Neuronal stem cell (in vitro differentiated cells): ENCODE results near the gene NDUFB1. TPM values are rescaled to one million over a fixed set of nuclear protein-coding genes. Genes with fewer than 3 reads are reported as not detected.

Experiments used
- DNase-seq: peaks from one replicate; pipeline ENCODE4 v3.0.0-alpha.2; 2013; ENCODE audit warnings: low spot score
- H2AFZ ChIP-seq: one replicate; pipeline ENCODE4 v1.6.1; 2013; ENCODE audit warnings: mild to moderate bottlenecking, low read length, inconsistent platforms
- H2AK5ac ChIP-seq: 2 replicates; pipeline ENCODE4 v1.6.1; 2013; ENCODE audit warnings: low read depth, mild to moderate bottlenecking, inconsistent platforms, low read length, moderate library complexity, mixed read lengths
- H2BK120ac ChIP-seq: 2 replicates; pipeline ENCODE4 v1.6.1; 2013; ENCODE audit warnings: low read depth, mild to moderate bottlenecking, inconsistent platforms, low read length, moderate library complexity, mixed read lengths
- H2BK12ac ChIP-seq: one replicate; pipeline ENCODE4 v1.6.1; 2013; ENCODE audit warnings: low read length, inconsistent platforms
- H2BK15ac ChIP-seq: 2 replicates; pipeline ENCODE4 v1.6.1; 2013; ENCODE audit warnings: mild to moderate bottlenecking, low read length, inconsistent platforms, mixed read lengths
- H2BK5ac ChIP-seq: one replicate; pipeline ENCODE4 v1.6.1; 2013; ENCODE audit warnings: inconsistent platforms, mild to moderate bottlenecking, low read length, moderate library complexity
- H3K14ac ChIP-seq: one replicate; pipeline ENCODE4 v1.6.1; 2013; ENCODE audit warnings: low read length, inconsistent platforms
- H3K18ac ChIP-seq: 2 replicates; pipeline ENCODE4 v1.6.1; 2013; ENCODE audit warnings: low read length, inconsistent platforms
- H3K23ac ChIP-seq: 2 replicates; pipeline ENCODE4 v1.6.1; 2013; ENCODE audit warnings: low read depth, mild to moderate bottlenecking, mixed read lengths, low read length, inconsistent platforms; ENCODE audit not compliant: poor library complexity
- H3K27ac ChIP-seq: replicated peaks from 3 replicates; pipeline ENCODE4 v1.5.1; 2013; ENCODE audit warnings: low read length, inconsistent platforms
- H3K27me3 ChIP-seq, 3 experiments: 2 replicates each; pipeline ENCODE4 v1.6.1; 2013; ENCODE audit warnings: low read length in 3 of 3, mild to moderate bottlenecking in 2 of 3, inconsistent platforms in 1 of 3, low read depth in 1 of 3, mixed read lengths in 1 of 3, moderate library complexity in 1 of 3; ENCODE audit not compliant: control insufficient read depth in 3 of 3, insufficient read depth in 3 of 3
- H3K36me3 ChIP-seq, 2 donors: replicated peaks in 1 of 2; 2 replicates each; pipeline ENCODE4 v1.6.1; 2013; ENCODE audit warnings: low read length in 2 of 2; ENCODE audit not compliant: control insufficient read depth in 2 of 2, insufficient read depth in 2 of 2
- H3K4ac ChIP-seq: 2 replicates; pipeline ENCODE4 v1.6.1; 2013; ENCODE audit warnings: inconsistent platforms, mild to moderate bottlenecking, low read length, moderate library complexity
- H3K4me1 ChIP-seq, 2 donors: 1 replicate in 1 of 2; 2 replicates in 1 of 2; pipeline ENCODE4 v1.6.1; 2013; ENCODE audit warnings: low read length in 2 of 2, low read depth in 1 of 2; ENCODE audit not compliant: control insufficient read depth in 2 of 2, insufficient read depth in 1 of 2
- H3K4me2 ChIP-seq: one replicate; pipeline ENCODE4 v1.6.1; 2013; ENCODE audit warnings: mild to moderate bottlenecking, low read length, inconsistent platforms; ENCODE audit not compliant: insufficient read depth, poor library complexity, severe bottlenecking
- H3K4me3 ChIP-seq, 2 donors: 2 replicates each; pipeline ENCODE4 v1.5.1; 2013; ENCODE audit warnings: low read length in 2 of 2, mild to moderate bottlenecking in 2 of 2, inconsistent platforms in 1 of 2, moderate library complexity in 1 of 2
- H3K79me1 ChIP-seq: one replicate; pipeline ENCODE4 v1.6.1; 2013; ENCODE audit warnings: low read depth, mild to moderate bottlenecking, inconsistent platforms, low read length, moderate library complexity
- H3K9ac ChIP-seq: one replicate; pipeline ENCODE4 v1.6.1; 2013; ENCODE audit warnings: mild to moderate bottlenecking, low read depth, low read length, inconsistent platforms; ENCODE audit not compliant: poor library complexity
- H3K9me3 ChIP-seq, 2 donors: replicated peaks in 1 of 2; 2 replicates each; pipeline versions ENCODE3 to v1.6.1; 2013; ENCODE audit warnings: low read length in 2 of 2, mild to moderate bottlenecking in 2 of 2, inconsistent platforms in 1 of 2, low read depth in 1 of 2, mixed read lengths in 1 of 2, moderate library complexity in 1 of 2; ENCODE audit not compliant: control insufficient read depth in 2 of 2, insufficient read depth in 1 of 2
- H4K8ac ChIP-seq: one replicate; pipeline ENCODE4 v1.6.1; 2013; ENCODE audit warnings: low read depth, mild to moderate bottlenecking, inconsistent platforms, low read length, moderate library complexity
- H4K91ac ChIP-seq: one replicate; pipeline ENCODE4 v1.6.1; 2013; ENCODE audit warnings: low read length, low read depth, mild to moderate bottlenecking, inconsistent platforms; ENCODE audit not compliant: poor library complexity
- WGBS, 2 donors: extraction: QIAGEN DNeasy Blood & Tissue Kit; methylation state at CpG; one replicate each; pipeline ENCODE4 v1.1.7; 2013; ENCODE audit warnings: missing lambda C conversion rate in 2 of 2, mixed read lengths in 1 of 2; ENCODE audit not compliant: insufficient read length in 2 of 2, insufficient replicate concordance in 1 of 2; ENCODE audit errors: extremely low coverage in 2 of 2; 5-methylcytosine and 5-hydroxymethylcytosine counted together
- polyA plus RNA-seq, 2 experiments: library from polyadenylated mRNA; stranded (reverse); fragments of 200-250 nt; gene quantifications; one replicate each; pipeline ENCODE4 v1.2.3, GENCODE V29; 2013

NDUFB1 gene
- 547 TPM for polyA plus RNA-seq (2013, experiment 1 of 2)
- 534 TPM for polyA plus RNA-seq (2013, experiment 2 of 2)

GRCh38 chr14:92121670-92122350, at the start of gene NDUFB1, which contains the start of gene CPSF2:
Gene NDUFB1 (minus strand): TSS chr14:92121706. CDS start chr14:92117637, 4,069 bp downstream.
Gene CPSF2 (plus strand): TSS chr14:92121969. CDS start chr14:92130985, 9,016 bp downstream.
- DNase-seq = peak; percentile 83
- Histone ChIP-seq H3K79me1 (peaks cover 4% of the 10 kb centered on the region), H3K14ac (peak within 1 kb of the TSS; percentile 89), H3K23ac (peak within 1 kb of the TSS; percentile 5), H2BK15ac (peak within 1 kb of the TSS; percentile 33), H3K27ac (peak within 1 kb of the TSS; percentile 83), H2BK5ac (peak within 1 kb of the TSS; percentile 40), H3K27me3 (no peaks in the 10 kb centered on the region), H3K36me3 (peaks cover 4 to 68% of the 10 kb centered on the region in 2 donors), H2BK12ac (no peak within 1 kb of the TSS), H2AK5ac (peak within 1 kb of the TSS; percentile 58), H2AFZ (peak within 1 kb of the TSS; percentile 97), H3K4me2 (peak within 1 kb of the TSS; percentile 68), H3K18ac (peak within 1 kb of the TSS; percentile 97), H4K8ac (no peak within 1 kb of the TSS), H3K9ac (peak within 1 kb of the TSS; percentile 95), H4K91ac (no peak within 1 kb of the TSS), H3K4ac (no peak within 1 kb of the TSS), H3K4me1 (peaks cover 2% of the 10 kb centered on the region in 2 donors), H2BK120ac (no peak within 1 kb of the TSS), H3K9me3 (no peaks in the 10 kb centered on the region), H3K4me3 (peak within 1 kb of the TSS; percentile 86 to 88)
- no CpG with 5 or more reads among the region's 55 CpGs for WGBS, 2 donors

- no peak overlapping the region for H3K4ac ChIP-seq
- no peak overlapping the region for H3K4me3 ChIP-seq
- H3K9me3 ChIP-seq = peaks cover 6 to 32% of the 10 kb centered on the region in 2 donors
- no peak overlapping the region for H2BK12ac ChIP-seq
- H4K8ac ChIP-seq = no peak overlapping the region
- WGBS, 2 donors = no CpG with 5 or more reads among the region's 2 CpGs
- H2AFZ ChIP-seq = no peak overlapping the region
- no peaks in the 10 kb centered on the region for H3K4me1 ChIP-seq
- H3K27ac ChIP-seq = no peak overlapping the region
- no peak overlapping the region for H3K4me2 ChIP-seq
- H2BK120ac ChIP-seq = no peak overlapping the region
- H3K18ac ChIP-seq = no peak overlapping the region
- H3K23ac ChIP-seq = no peak overlapping the region
- no peaks in the 10 kb centered on the region for H3K27me3 ChIP-seq
- no peaks in the 10 kb centered on the region for H3K79me1 ChIP-seq
- no peak overlapping the region for H2AK5ac ChIP-seq
- no peak overlapping the region for H2BK15ac ChIP-seq
- no peak for DNase-seq
- H3K9ac ChIP-seq = no peak overlapping the region
- no peak overlapping the region for H3K14ac ChIP-seq
- peaks cover 17 to 85% of the 10 kb centered on the region in 2 donors for H3K36me3 ChIP-seq
- H4K91ac ChIP-seq = no peak overlapping the region
- H2BK5ac ChIP-seq = no peak overlapping the region
Observed at GRCh38 chr14:92164958-92165357, 43.5 kb upstream of the NDUFB1 start.

GRCh38 chr14:92161521-92161920, 40.0 kb upstream of the NDUFB1 start:
- H3K27me3 ChIP-seq = no peaks in the 10 kb centered on the region
- no peak overlapping the region for H3K27ac ChIP-seq
- no peak overlapping the region for H2AFZ ChIP-seq
- H3K4me2 ChIP-seq = no peak overlapping the region
- H4K8ac ChIP-seq = no peak overlapping the region
- no peak overlapping the region for H4K91ac ChIP-seq
- H2BK12ac ChIP-seq = no peak overlapping the region
- H3K23ac ChIP-seq = no peak overlapping the region
- no peak overlapping the region for H3K18ac ChIP-seq
- peaks cover 6 to 29% of the 10 kb centered on the region in 2 donors for H3K9me3 ChIP-seq
- no peaks in the 10 kb centered on the region for H3K79me1 ChIP-seq
- no peak overlapping the region for H3K4me3 ChIP-seq
- no CpG with 5 or more reads among the region's 3 CpGs for WGBS, 2 donors
- H3K36me3 ChIP-seq = peaks cover 33 to 97% of the 10 kb centered on the region in 2 donors
- H2BK120ac ChIP-seq = no peak overlapping the region
- H3K4me1 ChIP-seq = no peaks in the 10 kb centered on the region
- H3K4ac ChIP-seq = no peak overlapping the region
- H3K14ac ChIP-seq = no peak overlapping the region
- no peak overlapping the region for H2AK5ac ChIP-seq
- H2BK5ac ChIP-seq = no peak overlapping the region
- no peak for DNase-seq
- H3K9ac ChIP-seq = no peak overlapping the region
- no peak overlapping the region for H2BK15ac ChIP-seq

GRCh38 chr14:92160619-92161018, 39.1 kb upstream of the NDUFB1 start:
- no peak for DNase-seq
- H3K4ac ChIP-seq = no peak overlapping the region
- H3K4me2 ChIP-seq = no peak overlapping the region
- no peak overlapping the region for H2BK15ac ChIP-seq
- no peak overlapping the region for H2BK120ac ChIP-seq
- H3K23ac ChIP-seq = no peak overlapping the region
- H2AK5ac ChIP-seq = no peak overlapping the region
- H3K9me3 ChIP-seq = peaks cover 3 to 21% of the 10 kb centered on the region in 2 donors
- no CpG with 5 or more reads among the region's 4 CpGs for WGBS, 2 donors
- peaks cover 32 to 98% of the 10 kb centered on the region in 2 donors for H3K36me3 ChIP-seq
- no peak overlapping the region for H3K14ac ChIP-seq
- H2AFZ ChIP-seq = no peak overlapping the region
- no peaks in the 10 kb centered on the region for H3K4me1 ChIP-seq
- no peak overlapping the region for H2BK5ac ChIP-seq
- no peak overlapping the region for H4K91ac ChIP-seq
- no peaks in the 10 kb centered on the region for H3K27me3 ChIP-seq
- H3K27ac ChIP-seq = no peak overlapping the region
- no peak overlapping the region for H3K9ac ChIP-seq
- no peak overlapping the region for H2BK12ac ChIP-seq
- no peaks in the 10 kb centered on the region for H3K79me1 ChIP-seq
- no peak overlapping the region for H4K8ac ChIP-seq
- H3K4me3 ChIP-seq = no peak overlapping the region
- H3K18ac ChIP-seq = no peak overlapping the region
